Trophoblast cell (in vitro differentiated cells and primary cell): ENCODE data around the gene MARCO.

ENCODE experiments used
- DNase-seq, 2 donors: peaks; one replicate each; pipeline ENCODE4 v3.0.0-alpha.2; 2016
- H2AFZ ChIP-seq: 2 replicates; pipeline ENCODE4 v1.6.1; 2013; ENCODE audit warnings: low read length, moderate library complexity, mild to moderate bottlenecking; ENCODE audit not compliant: insufficient read depth, poor library complexity
- H2AK5ac ChIP-seq: 2 replicates; pipeline ENCODE4 v1.6.1; 2013; ENCODE audit warnings: mild to moderate bottlenecking, low read length
- H2BK120ac ChIP-seq: 2 replicates; pipeline ENCODE4 v1.6.1; 2013; ENCODE audit warnings: low read length, mild to moderate bottlenecking, moderate library complexity; ENCODE audit not compliant: insufficient read depth, poor library complexity
- H2BK12ac ChIP-seq: 2 replicates; pipeline ENCODE4 v1.6.1; 2013; ENCODE audit warnings: mild to moderate bottlenecking, low read length, moderate library complexity
- H2BK5ac ChIP-seq: 2 replicates; pipeline ENCODE4 v1.6.1; 2013; ENCODE audit warnings: low read length, low read depth, moderate library complexity, mild to moderate bottlenecking; ENCODE audit not compliant: poor library complexity
- H3K14ac ChIP-seq: 2 replicates; pipeline ENCODE4 v1.6.1; 2013; ENCODE audit warnings: mild to moderate bottlenecking, low read length
- H3K18ac ChIP-seq: 2 replicates; pipeline ENCODE4 v1.6.1; 2013; ENCODE audit warnings: mild to moderate bottlenecking, low read length
- H3K23ac ChIP-seq: 2 replicates; pipeline ENCODE4 v1.6.1; 2013; ENCODE audit warnings: low read length
- H3K27ac ChIP-seq: 2 replicates; pipeline ENCODE4 v1.5.1; 2013; ENCODE audit warnings: low read depth, mild to moderate bottlenecking, inconsistent platforms, low read length, moderate library complexity
- H3K27me3 ChIP-seq: 2 replicates; pipeline ENCODE4 v1.6.1; 2013; ENCODE audit warnings: inconsistent platforms, mild to moderate bottlenecking, low read length, moderate library complexity; ENCODE audit not compliant: insufficient read depth
- H3K36me3 ChIP-seq, 2 experiments: 1 replicate in 1 of 2; 2 replicates in 1 of 2; pipeline ENCODE4 v1.6.1; 2013; ENCODE audit warnings: low read length in 2 of 2, mild to moderate bottlenecking in 2 of 2, moderate library complexity in 1 of 2; ENCODE audit not compliant: insufficient read depth in 2 of 2, control insufficient read depth in 1 of 2
- H3K4ac ChIP-seq: 2 replicates; pipeline ENCODE4 v1.6.1; 2013; ENCODE audit warnings: low read depth, mild to moderate bottlenecking, low read length, moderate library complexity
- H3K4me1 ChIP-seq, 2 experiments: 1 replicate in 1 of 2; 2 replicates in 1 of 2; pipeline ENCODE4 v1.6.1; 2013; ENCODE audit warnings: low read length in 2 of 2, mild to moderate bottlenecking in 2 of 2, moderate library complexity in 1 of 2; ENCODE audit not compliant: insufficient read depth in 2 of 2, control insufficient read depth in 1 of 2
- H3K4me2 ChIP-seq: 2 replicates; pipeline ENCODE4 v1.6.1; 2013; ENCODE audit warnings: inconsistent platforms, mild to moderate bottlenecking, low read length, moderate library complexity
- H3K4me3 ChIP-seq: 2 replicates; pipeline ENCODE4 v1.5.1; 2013; ENCODE audit warnings: mild to moderate bottlenecking, low read depth, low read length, inconsistent platforms
- H3K79me1 ChIP-seq: one replicate; pipeline ENCODE4 v1.6.1; 2013; ENCODE audit warnings: low read length
- H3K79me2 ChIP-seq: 2 replicates; pipeline ENCODE4 v1.6.1; 2013; ENCODE audit warnings: low read length, mild to moderate bottlenecking; ENCODE audit not compliant: control insufficient read depth, insufficient read depth, poor library complexity
- H3K9ac ChIP-seq: 2 replicates; pipeline ENCODE4 v1.6.1; 2013; ENCODE audit warnings: mild to moderate bottlenecking, low read length
- H3K9me3 ChIP-seq: 2 replicates; pipeline ENCODE4 v1.6.1; 2013; ENCODE audit warnings: low read depth, mild to moderate bottlenecking, control low read depth, inconsistent platforms, low read length; ENCODE audit not compliant: insufficient read depth
- H4K12ac ChIP-seq: 2 replicates; pipeline ENCODE4 v1.6.1; 2013; ENCODE audit warnings: low read depth, mild to moderate bottlenecking, low read length, moderate library complexity
- H4K8ac ChIP-seq: 2 replicates; pipeline ENCODE4 v1.6.1; 2013; ENCODE audit warnings: low read depth, mild to moderate bottlenecking, low read length, moderate library complexity
- H4K91ac ChIP-seq: one replicate; pipeline ENCODE4 v1.6.1; 2013; ENCODE audit warnings: low read depth, mild to moderate bottlenecking, low read length, moderate library complexity
- WGBS: extraction: QIAGEN DNeasy Blood & Tissue Kit; methylation state at CpG from one replicate; pipeline ENCODE4 v1.1.7; 2013; ENCODE audit warnings: missing lambda C conversion rate; ENCODE audit not compliant: insufficient read length, insufficient coverage; ENCODE audit errors: extremely low coverage; 5-methylcytosine and 5-hydroxymethylcytosine counted together

MARCO gene

GRCh38 chr2:118983915-118984314, 41.9 kb downstream of the MARCO start:
- no peaks in the 10 kb centered on the region for H3K36me3 ChIP-seq
- no peak overlapping the region for H4K91ac ChIP-seq
- H3K4me3 ChIP-seq, result no peak overlapping the region
- H2BK120ac ChIP-seq, result no peak overlapping the region
- no peaks in the 10 kb centered on the region for H3K27me3 ChIP-seq
- H2BK5ac ChIP-seq, result no peak overlapping the region
- H3K9ac ChIP-seq, result no peak overlapping the region
- H3K9me3 ChIP-seq, result peaks cover 4% of the 10 kb centered on the region
- no peak overlapping the region for H3K18ac ChIP-seq
- no peak overlapping the region for H3K4ac ChIP-seq
- H4K8ac ChIP-seq, result no peak overlapping the region
- no peak overlapping the region for H3K14ac ChIP-seq
- H3K79me1 ChIP-seq, result no peaks in the 10 kb centered on the region
- no peaks in the 10 kb centered on the region for H3K79me2 ChIP-seq
- H2BK12ac ChIP-seq, result no peak overlapping the region
- no peak overlapping the region for H3K4me2 ChIP-seq
- H2AFZ ChIP-seq, result no peak overlapping the region
- H2AK5ac ChIP-seq, result no peak overlapping the region
- H3K23ac ChIP-seq, result no peak overlapping the region
- WGBS, result no CpG with 5 or more reads among the region's 1 CpG
- no peak overlapping the region for H4K12ac ChIP-seq
- no peaks in the 10 kb centered on the region for H3K4me1 ChIP-seq
- DNase-seq, result no peak
- no peak overlapping the region for H3K27ac ChIP-seq

- Histone ChIP-seq H3K4ac (no peak overlapping the region), H3K4me3 (no peak overlapping the region), H3K14ac (no peak overlapping the region), H4K91ac (no peak overlapping the region), H2BK12ac (no peak overlapping the region), H2BK5ac (no peak overlapping the region), H3K18ac (no peak overlapping the region), H3K27ac (no peak overlapping the region), H3K79me2 (no peaks in the 10 kb centered on the region), H3K36me3 (no peaks in the 10 kb centered on the region), H2BK120ac (no peak overlapping the region), H3K23ac (no peak overlapping the region), H4K8ac (no peak overlapping the region), H3K9me3 (peaks cover 4% of the 10 kb centered on the region), H3K4me2 (no peak overlapping the region), H3K79me1 (no peaks in the 10 kb centered on the region), H3K4me1 (no peaks in the 10 kb centered on the region), H2AFZ (no peak overlapping the region), H3K9ac (no peak overlapping the region), H4K12ac (no peak overlapping the region), H3K27me3 (no peaks in the 10 kb centered on the region), H2AK5ac (no peak overlapping the region)
- WGBS, result no CpG with 5 or more reads among the region's 2 CpGs
- DNase-seq, result no peak
These were observed 44.7 kb downstream of the MARCO start for GRCh38 chr2:118986738-118987137.

GRCh38 chr2:118987886-118988285, 45.9 kb downstream of the MARCO start:
- Histone ChIP-seq H4K8ac (no peak overlapping the region), H2BK5ac (no peak overlapping the region), H3K18ac (no peak overlapping the region), H3K36me3 (no peaks in the 10 kb centered on the region), H4K12ac (no peak overlapping the region), H2AFZ (no peak overlapping the region), H3K4me3 (no peak overlapping the region), H3K9me3 (no peaks in the 10 kb centered on the region), H3K27ac (no peak overlapping the region), H2AK5ac (no peak overlapping the region), H3K23ac (no peak overlapping the region), H2BK120ac (no peak overlapping the region), H3K4me1 (no peaks in the 10 kb centered on the region), H3K27me3 (no peaks in the 10 kb centered on the region), H2BK12ac (no peak overlapping the region), H3K4me2 (no peak overlapping the region), H4K91ac (no peak overlapping the region), H3K79me1 (no peaks in the 10 kb centered on the region), H3K4ac (no peak overlapping the region), H3K14ac (no peak overlapping the region), H3K79me2 (no peaks in the 10 kb centered on the region), H3K9ac (no peak overlapping the region)
- no peak for DNase-seq
- no CpG with 5 or more reads among the region's 2 CpGs for WGBS

GRCh38 chr2:118988706-118989105, 46.7 kb downstream of the MARCO start:
- Histone ChIP-seq H3K4me2 (no peak overlapping the region), H3K23ac (no peak overlapping the region), H2BK5ac (no peak overlapping the region), H3K79me1 (no peaks in the 10 kb centered on the region), H3K79me2 (no peaks in the 10 kb centered on the region), H2BK12ac (no peak overlapping the region), H3K9ac (no peak overlapping the region), H3K4ac (no peak overlapping the region), H4K12ac (no peak overlapping the region), H2AFZ (no peak overlapping the region), H2BK120ac (no peak overlapping the region), H4K91ac (no peak overlapping the region), H3K36me3 (no peaks in the 10 kb centered on the region), H3K4me1 (no peaks in the 10 kb centered on the region), H3K14ac (no peak overlapping the region), H2AK5ac (no peak overlapping the region), H3K27ac (no peak overlapping the region), H3K4me3 (no peak overlapping the region), H3K27me3 (no peaks in the 10 kb centered on the region), H3K9me3 (no peaks in the 10 kb centered on the region), H4K8ac (no peak overlapping the region), H3K18ac (no peak overlapping the region)
- DNase-seq, result no peak
- WGBS, result no CpG with 5 or more reads among the region's 5 CpGs
